Gastrocnemius medialis (tissue), 4 donors: ENCODE results near the gene INPP4A.

Experiments
- POLR2A ChIP-seq, 2 donors: fragments of 450-650 bp; IDR thresholded peaks; one replicate each; pipeline ENCODE4 v1.6.1; 2017; ENCODE audit warnings: antibody characterized with exemption in 2 of 2, mild to moderate bottlenecking in 2 of 2, moderate library complexity in 2 of 2
- TF ChIP-seq, protein P1 (sequence below), 5 experiments: fragments of 450-650 bp in 3 of 5; fragments of 200-600 bp in 2 of 5; sonication (generic) in 2 of 5; IDR thresholded peaks in 4 of 5; conservative IDR thresholded peaks in 1 of 5; 1 replicate in 4 of 5; 2 replicates in 1 of 5; pipeline ENCODE4 v1.5.1; 2016 to 2019; ENCODE audit warnings: antibody characterized with exemption in 5 of 5, mild to moderate bottlenecking in 3 of 5, moderate library complexity in 3 of 5

DNA sequence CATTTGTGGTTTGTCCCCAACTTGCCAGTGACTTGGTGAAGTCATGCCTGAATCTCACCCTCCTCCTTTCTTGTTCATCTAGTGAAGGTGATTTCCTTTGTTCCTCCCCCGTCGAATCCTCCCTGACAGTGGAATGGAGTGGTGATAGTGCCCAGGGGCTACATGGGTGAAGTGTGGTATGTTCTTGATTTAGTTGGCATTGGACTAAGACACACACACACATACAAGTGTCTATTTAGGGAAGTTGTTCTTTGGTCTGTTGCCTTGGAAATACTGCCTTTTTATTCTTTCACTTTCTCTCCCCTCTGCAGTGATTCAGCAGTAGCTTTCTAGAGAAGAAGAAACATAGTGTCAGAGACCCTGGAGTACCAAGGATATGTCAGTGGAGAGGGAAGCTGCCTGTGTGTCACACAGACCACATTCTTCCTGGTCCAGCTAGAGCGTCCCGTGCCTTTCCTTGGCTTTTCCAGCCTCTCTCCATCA is 10.9 kb downstream of the INPP4A start:
- TF ChIP-seq, protein P1, sequence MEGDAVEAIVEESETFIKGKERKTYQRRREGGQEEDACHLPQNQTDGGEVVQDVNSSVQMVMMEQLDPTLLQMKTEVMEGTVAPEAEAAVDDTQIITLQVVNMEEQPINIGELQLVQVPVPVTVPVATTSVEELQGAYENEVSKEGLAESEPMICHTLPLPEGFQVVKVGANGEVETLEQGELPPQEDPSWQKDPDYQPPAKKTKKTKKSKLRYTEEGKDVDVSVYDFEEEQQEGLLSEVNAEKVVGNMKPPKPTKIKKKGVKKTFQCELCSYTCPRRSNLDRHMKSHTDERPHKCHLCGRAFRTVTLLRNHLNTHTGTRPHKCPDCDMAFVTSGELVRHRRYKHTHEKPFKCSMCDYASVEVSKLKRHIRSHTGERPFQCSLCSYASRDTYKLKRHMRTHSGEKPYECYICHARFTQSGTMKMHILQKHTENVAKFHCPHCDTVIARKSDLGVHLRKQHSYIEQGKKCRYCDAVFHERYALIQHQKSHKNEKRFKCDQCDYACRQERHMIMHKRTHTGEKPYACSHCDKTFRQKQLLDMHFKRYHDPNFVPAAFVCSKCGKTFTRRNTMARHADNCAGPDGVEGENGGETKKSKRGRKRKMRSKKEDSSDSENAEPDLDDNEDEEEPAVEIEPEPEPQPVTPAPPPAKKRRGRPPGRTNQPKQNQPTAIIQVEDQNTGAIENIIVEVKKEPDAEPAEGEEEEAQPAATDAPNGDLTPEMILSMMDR (IDR thresholded peaks at IDR 0.05 in 4 of 5, conservative IDR thresholded peaks at IDR 0.05 in 1 of 5) = no peak
- TF ChIP-seq POLR2A (IDR thresholded peaks at IDR 0.05) = no peak
